HG02763 (cell line): ENCODE results near the gene EPN1.

Experiments used
- ATAC-seq: cut with Tn5 transposase; IDR thresholded peaks from one replicate; pipeline ENCODE4 v1.9.1; 2021; ENCODE audit warnings: mild to moderate bottlenecking, moderate library complexity; ENCODE audit not compliant: unreplicated experiment

The EPN1 gene

DNA sequence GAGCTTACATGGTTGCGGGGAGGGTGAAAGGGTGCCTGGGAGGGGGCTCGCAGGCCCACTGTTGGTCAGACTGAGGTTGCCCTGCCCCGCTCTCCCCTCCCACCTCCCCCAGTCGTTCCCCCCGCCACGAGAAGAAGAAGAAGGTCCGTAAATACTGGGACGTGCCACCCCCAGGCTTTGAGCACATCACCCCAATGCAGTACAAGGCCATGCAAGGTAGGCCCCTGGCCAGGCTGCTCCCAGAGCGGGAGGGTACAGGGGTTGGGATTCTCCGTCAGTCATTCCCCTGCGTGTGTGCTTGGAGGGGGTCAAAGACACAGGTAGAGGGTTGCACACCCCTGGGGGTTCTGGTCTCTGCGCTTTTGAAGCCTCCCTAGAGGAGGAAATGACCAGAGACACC is 14.6 kb upstream of the EPN1 start:
- ATAC-seq: no peak

DNA sequence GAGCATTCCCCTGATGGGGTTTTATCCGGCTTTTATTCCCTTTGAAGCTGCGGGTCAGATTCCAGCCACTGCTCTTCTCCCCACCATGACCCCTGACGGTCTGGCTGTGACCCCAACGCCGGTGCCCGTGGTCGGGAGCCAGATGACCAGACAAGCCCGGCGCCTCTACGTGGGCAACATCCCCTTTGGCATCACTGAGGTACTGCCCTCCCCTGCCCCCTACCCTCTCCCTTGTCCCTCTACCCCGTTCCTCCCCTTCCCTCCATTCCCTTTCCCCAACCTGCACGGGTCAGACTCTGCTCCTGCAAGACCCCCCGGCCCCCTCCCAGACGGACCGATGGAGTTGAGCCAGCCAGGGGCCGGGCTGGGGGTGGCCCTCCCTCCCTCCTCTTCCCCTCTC is 14.0 kb upstream of the EPN1 start:
- no peak for ATAC-seq

- ATAC-seq: no peak
Observed at GRCh38 chr19:55661826-55662225, 13.2 kb upstream of the EPN1 start.

GRCh38 chr19:55663846-55664536 is 11.0 kb upstream of the EPN1 start:
- no peak for ATAC-seq

- no peak for ATAC-seq
Observed at GRCh38 chr19:55666343-55667005, 8.6 kb upstream of the EPN1 start.

DNA sequence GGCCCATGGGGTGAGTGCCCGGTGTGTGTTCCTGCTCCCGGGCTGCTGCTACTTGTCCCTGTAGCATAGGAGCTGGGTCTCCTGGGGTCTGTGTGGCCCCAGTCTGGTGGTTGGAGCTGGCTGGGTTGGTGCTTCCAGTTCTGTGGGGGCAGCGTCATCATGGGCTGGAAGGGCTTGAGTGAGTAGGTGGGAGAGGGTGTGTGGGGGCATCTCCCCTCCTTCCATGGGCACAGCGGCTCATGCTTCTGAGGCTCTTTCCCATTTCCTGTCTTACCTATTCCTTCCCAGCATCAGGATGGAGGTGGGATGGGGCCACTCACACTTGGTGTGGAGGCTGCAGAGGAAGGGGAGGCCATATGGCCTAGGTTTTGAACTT is 8.0 kb upstream of the EPN1 start:
- no peak for ATAC-seq

DNA sequence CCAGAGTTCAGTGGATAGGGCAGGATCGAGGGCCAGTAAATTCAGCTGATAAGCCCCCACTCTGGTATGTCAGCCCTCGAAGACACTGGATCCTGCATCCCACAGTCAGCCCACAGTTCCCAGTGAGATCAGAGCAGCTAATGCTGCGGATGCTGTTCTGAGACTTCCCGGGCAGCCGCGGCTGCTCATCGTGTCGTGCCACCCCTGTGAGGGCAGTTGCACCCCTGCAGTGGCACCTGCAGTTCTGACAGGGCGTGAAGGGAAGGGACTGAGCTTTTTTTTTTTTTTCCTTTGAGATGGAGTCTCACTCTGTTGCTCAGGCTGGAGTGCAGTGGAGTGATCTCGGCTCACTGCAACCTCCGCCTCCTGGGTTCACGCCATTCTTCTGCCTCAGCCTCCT is 7.5 kb upstream of the EPN1 start:
- no peak for ATAC-seq

DNA sequence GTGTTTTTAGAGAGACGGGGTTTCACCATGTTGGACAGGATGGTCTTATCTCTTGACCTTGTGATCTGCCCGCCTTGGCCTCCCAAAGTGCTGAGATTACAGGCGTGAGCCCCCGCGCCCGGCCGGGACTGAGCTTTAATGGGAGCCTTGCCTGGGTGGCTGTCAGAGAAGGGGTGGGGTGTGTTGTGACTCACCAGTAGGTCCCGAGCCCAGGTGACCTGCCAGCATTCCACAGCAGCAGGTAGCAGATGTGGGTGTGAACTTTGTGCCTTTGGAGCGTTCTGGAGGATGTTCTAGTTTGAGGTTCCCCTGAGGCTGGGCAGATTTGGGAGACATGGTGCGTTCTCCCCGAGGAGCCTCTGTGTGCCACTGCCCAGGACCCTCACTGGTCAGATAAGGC is 7.1 kb upstream of the EPN1 start:
- ATAC-seq: no peak

DNA sequence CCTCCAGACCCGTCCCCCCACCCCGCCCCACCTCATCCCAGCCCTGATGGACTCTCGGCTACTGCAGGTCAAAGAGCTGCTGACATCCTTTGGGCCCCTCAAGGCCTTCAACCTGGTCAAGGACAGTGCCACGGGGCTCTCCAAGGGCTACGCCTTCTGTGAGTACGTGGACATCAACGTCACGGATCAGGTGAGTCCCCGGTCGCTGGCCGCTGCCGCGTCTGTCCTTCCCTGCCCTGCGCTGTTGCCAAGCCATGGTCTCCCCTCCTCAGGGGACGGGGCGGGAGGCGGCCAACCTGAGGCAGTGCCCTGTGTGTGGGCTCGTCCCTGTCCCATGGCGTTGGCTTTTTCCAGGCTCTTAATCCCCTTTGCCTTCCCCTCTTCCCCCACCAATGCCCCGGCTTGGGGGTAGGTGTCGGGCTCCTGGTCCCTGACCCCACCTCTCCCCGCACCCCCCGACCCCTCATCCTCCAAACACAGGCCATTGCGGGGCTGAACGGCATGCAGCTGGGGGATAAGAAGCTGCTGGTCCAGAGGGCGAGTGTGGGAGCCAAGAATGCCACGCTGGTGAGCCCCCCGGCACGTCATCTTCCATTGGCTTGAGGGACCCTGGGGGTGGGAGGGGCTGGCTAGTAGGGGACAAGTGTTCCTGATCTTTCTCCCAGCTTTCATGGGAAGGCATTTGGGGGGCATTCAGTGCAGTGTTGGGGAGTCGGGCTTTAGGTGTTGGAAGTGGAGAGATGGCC is 6.2 kb upstream of the EPN1 start:
- no peak for ATAC-seq

DNA sequence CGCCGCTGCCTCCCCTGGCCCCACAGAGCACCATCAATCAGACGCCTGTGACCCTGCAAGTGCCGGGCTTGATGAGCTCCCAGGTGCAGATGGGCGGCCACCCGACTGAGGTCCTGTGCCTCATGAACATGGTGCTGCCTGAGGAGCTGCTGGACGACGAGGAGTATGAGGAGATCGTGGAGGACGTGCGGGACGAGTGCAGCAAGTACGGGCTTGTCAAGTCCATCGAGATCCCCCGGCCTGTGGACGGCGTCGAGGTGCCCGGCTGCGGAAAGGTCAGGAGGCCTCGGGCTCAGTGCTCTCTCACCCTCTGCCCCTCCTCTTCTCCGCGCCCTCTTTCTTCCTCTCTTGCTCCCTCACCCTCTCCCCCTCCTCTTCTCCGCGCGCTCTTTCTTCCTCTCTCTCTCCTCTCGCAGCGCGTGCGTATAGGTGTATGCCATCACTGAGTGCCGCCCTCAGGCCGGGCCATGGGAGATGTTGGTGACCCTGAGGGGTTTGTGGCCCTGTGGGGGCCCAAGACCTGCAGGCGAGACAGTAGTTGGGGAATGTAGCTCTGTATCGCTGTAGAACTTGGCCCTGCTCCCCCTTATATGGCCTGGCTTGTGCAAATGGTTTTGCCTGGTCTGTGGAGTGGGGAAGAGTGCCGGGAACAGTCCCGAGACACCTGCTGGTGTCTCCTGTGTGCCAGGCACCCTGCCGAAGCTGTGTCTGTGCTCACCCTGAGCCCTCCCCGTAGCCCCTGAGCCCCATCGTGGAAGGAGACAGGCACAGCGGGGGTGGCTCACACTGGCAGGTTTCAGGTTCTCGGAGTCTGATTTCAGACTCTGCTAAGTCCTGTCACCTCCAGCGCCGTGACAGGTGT is 5.4 kb upstream of the EPN1 start:
- no peak for ATAC-seq

- no peak for ATAC-seq
Observed at GRCh38 chr19:55670280-55671053, 4.6 kb upstream of the EPN1 start.

- ATAC-seq: no peak
Observed at GRCh38 chr19:55671054-55671378, 4.0 kb upstream of the EPN1 start.

- ATAC-seq: no peak
Observed at GRCh38 chr19:55672418-55672817, 2.6 kb upstream of the EPN1 start.

DNA sequence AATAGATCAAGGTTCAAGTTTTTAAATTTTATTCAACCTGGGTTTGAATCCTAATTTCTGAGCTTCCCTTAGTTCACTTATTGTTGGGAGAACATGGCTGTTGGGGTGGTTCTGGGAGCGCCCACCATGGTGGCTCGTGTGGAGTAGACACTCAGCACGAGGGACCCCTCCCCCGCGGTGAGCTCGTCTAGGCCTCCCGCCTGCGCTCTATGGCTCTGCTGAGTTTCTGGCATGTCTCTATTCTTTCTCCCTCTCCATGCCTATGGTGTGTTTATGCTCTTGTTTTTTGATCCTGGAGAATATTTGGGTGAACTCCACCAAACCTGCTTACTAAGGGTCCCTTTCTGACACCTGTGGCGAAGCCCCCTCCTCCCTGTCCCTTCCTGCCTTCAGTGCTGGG is 1.6 kb upstream of the EPN1 start:
- no peak for ATAC-seq

- no peak for ATAC-seq
Observed at GRCh38 chr19:55673889-55674288, 1.1 kb upstream of the EPN1 start.

- no peak for ATAC-seq
Observed at GRCh38 chr19:55674459-55674840, 576 bp upstream of the EPN1 start.

GRCh38 chr19:55675661-55676354 is 782 bp downstream of the EPN1 start:
- no peak for ATAC-seq

DNA sequence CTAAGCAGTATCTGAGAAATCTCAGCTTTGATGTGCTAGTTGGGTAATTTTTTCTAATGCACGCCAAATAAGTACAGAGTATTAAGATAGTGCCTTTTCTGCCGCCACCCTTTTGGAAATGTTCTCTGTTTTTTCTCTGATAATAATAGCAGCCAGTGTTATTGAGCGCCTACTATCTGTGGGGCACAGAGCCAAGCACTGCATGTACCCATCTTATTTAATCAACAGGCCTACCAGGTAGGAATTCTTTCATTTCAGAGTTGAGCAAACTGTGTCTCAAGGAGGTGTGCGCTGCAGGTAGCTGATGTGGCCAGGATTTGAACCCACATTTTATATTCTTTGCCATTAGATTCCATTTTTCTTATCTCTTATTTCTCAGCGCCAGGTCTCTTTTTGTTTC is 1.4 kb downstream of the EPN1 start:
- no peak for ATAC-seq

DNA sequence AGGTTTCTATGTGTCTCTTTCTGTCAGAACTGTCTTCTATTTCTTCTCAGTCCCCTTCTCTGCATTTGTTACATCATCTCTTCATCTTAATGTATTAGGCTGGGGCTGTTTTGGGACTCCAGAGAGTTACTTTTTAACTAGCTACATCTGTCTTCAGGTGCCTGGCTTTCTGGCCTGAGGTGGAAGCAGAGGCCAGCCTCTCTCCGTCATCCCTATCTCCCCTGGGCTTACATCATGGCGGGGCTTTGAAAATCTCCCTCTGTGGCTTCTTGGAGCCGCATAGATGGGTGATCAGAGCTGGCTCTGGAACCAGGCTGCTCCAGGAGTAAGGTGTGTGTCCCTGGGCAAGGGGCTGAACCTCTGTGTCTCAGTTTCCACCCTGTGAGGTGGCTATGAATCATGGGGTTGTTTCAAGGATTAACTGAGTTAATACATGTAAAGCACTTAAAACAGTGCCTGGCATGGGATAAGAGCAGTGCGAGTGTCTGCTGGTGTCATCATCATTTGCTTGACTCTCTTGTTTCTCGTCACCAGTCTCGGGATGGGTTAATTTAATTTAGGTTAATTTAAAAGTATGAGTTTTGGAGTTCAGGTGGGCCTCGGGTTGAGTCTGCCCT is 2.0 kb downstream of the EPN1 start:
- no peak for ATAC-seq

DNA sequence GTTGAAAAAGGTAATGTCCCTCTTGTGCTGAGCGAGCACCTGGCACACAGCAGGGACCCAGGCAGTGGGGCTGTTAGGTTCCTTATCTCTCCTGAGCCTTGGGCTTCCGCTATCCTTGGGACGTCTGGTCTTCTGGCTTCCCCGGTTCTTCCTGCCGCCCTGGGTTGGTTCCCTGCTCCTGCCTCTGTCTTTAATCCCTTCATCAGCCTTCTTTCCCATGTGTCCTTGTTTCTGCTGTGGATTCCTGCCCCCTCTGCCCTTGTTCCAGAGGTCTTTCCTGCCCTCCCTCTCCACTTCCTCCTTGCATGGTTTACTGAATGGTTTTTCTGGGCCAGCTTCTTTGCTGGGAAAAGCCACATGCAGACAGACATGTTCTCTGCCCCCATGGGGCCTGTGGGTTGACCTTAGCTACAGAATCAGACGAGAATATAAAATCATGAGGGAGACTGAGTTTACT is 2.6 kb downstream of the EPN1 start:
- no peak for ATAC-seq
